Esophagus mucosa (tissue), 1 donor: ENCODE results near the gene CNOT8. TPM values are rescaled to one million over a fixed set of nuclear protein-coding genes. Genes with fewer than 3 reads are reported as not detected.
"Not testable (repeated sequence)": the region's sequence is repeated elsewhere in the genome, so short reads cannot be mapped to it uniquely, and the experiment has no call there.

ENCODE experiments used
- ATAC-seq: fragments of 200-7000 bp; cut with Tn5 transposase; one replicate; pipeline ENCODE4 v1.9.1; 2020
- total RNA-seq: library from RNA; stranded (reverse); gene quantifications from one replicate; pipeline ENCODE4 v1.2.4, GENCODE V29; 2023
- donor health status: DM: yes; HTN: yes; CAD: no.

The CNOT8 gene
- 25.7 TPM for total RNA-seq

GRCh38 chr5:154858297-154858971 lies at the start of gene CNOT8:
TSS of gene CNOT8 (plus strand) at chr5:154858627. CDS start at chr5:154863279, 4,652 bp downstream.
- peak; percentile 96 for ATAC-seq

GRCh38 chr5:154811239-154811638 lies 47.2 kb upstream of the CNOT8 start:
- ATAC-seq = no peak

GRCh38 chr5:154811653-154812465 lies 46.6 kb upstream of the CNOT8 start:
- ATAC-seq = peak; percentile 79

- ATAC-seq = no peak
Measured at GRCh38 chr5:154813158-154813557, 45.3 kb upstream of the CNOT8 start.

GRCh38 chr5:154813736-154814135 lies 44.7 kb upstream of the CNOT8 start:
- ATAC-seq = no peak

GRCh38 chr5:154815025-154815424 lies 43.4 kb upstream of the CNOT8 start:
- ATAC-seq = no peak

- ATAC-seq = no peak
Measured at GRCh38 chr5:154815684-154816247, 42.7 kb upstream of the CNOT8 start.

- no peak for ATAC-seq
Measured at GRCh38 chr5:154816891-154817492, 41.4 kb upstream of the CNOT8 start.

GRCh38 chr5:154817815-154818214 lies 40.6 kb upstream of the CNOT8 start:
- no peak for ATAC-seq

- no peak for ATAC-seq
Measured at GRCh38 chr5:154818471-154819116, 39.8 kb upstream of the CNOT8 start.

- no peak for ATAC-seq
Measured at GRCh38 chr5:154819546-154819945, 38.9 kb upstream of the CNOT8 start.

GRCh38 chr5:154820383-154820782 lies 38.0 kb upstream of the CNOT8 start:
- no peak for ATAC-seq

- ATAC-seq = not testable (repeated sequence)
Measured at GRCh38 chr5:154822896-154823295, 35.5 kb upstream of the CNOT8 start.

GRCh38 chr5:154823605-154824004 lies 34.8 kb upstream of the CNOT8 start:
- ATAC-seq = peak; percentile 70

GRCh38 chr5:154824070-154824469 lies 34.4 kb upstream of the CNOT8 start:
- ATAC-seq = no peak

- ATAC-seq = peak; percentile 45
Measured at GRCh38 chr5:154829181-154829588, 29.2 kb upstream of the CNOT8 start.

GRCh38 chr5:154829589-154830218 lies 28.7 kb upstream of the CNOT8 start:
- ATAC-seq = peak; percentile 90

GRCh38 chr5:154830219-154830595 lies 28.2 kb upstream of the CNOT8 start:
- peak; percentile 7 for ATAC-seq

GRCh38 chr5:154830596-154830995 lies 27.8 kb upstream of the CNOT8 start:
- ATAC-seq = peak; percentile 6

GRCh38 chr5:154831451-154831850 lies 27.0 kb upstream of the CNOT8 start:
- ATAC-seq = no peak

GRCh38 chr5:154832804-154833203 lies 25.6 kb upstream of the CNOT8 start:
- not testable (repeated sequence) for ATAC-seq

GRCh38 chr5:154834053-154834452 lies 24.4 kb upstream of the CNOT8 start:
- no peak for ATAC-seq
